Esophagus muscularis mucosa (tissue), 4 donors: Measurements from ENCODE around the gene GLT6D1. TPM values are rescaled to one million over a fixed set of nuclear protein-coding genes. Genes with fewer than 3 reads are reported as not detected.

Experiments used
- DNase-seq: peaks from one replicate; pipeline ENCODE4 v3.0.0-alpha.2; 2017; ENCODE audit errors: extremely low spot score
- H3K27ac ChIP-seq, 4 donors: fragments of 200-600 bp; sonication (generic); replicated peaks in 1 of 4; 1 replicate in 3 of 4; 2 replicates in 1 of 4; pipeline ENCODE4 v1.5.1; 2016 to 2019; ENCODE audit warnings: mild to moderate bottlenecking in 1 of 4
- H3K27me3 ChIP-seq, 4 donors: fragments of 200-600 bp; sonication (generic); one replicate each; pipeline versions ENCODE4 v1.5.1 to v1.6.0; 2016 to 2019
- H3K36me3 ChIP-seq, 4 donors: fragments of 200-600 bp; sonication (generic); one replicate each; pipeline ENCODE4 v1.5.1; 2016 to 2019
- H3K4me1 ChIP-seq, 4 donors: fragments of 200-600 bp; sonication (generic); one replicate each; pipeline ENCODE4 v1.5.1; 2016 to 2019
- H3K4me3 ChIP-seq, 4 donors: fragments of 200-600 bp; sonication (generic); 1 replicate in 2 of 4; 2 replicates in 2 of 4; pipeline ENCODE4 v1.5.1; 2016 to 2019; ENCODE audit warnings: mild to moderate bottlenecking in 4 of 4, moderate library complexity in 1 of 4
- H3K9me3 ChIP-seq, 4 donors: fragments of 200-600 bp; sonication (generic); 1 replicate in 3 of 4; 2 replicates in 1 of 4; pipeline ENCODE4 v1.5.1; 2016 to 2019
- CTCF ChIP-seq, 3 experiments: fragments of 200-600 bp in 2 of 3; fragments of 450-650 bp in 1 of 3; sonication (generic) in 2 of 3; IDR thresholded peaks; one replicate each; pipeline ENCODE4 v1.5.1; 2017 to 2019; ENCODE audit warnings: antibody characterized with exemption in 3 of 3, mild to moderate bottlenecking in 2 of 3, moderate library complexity in 1 of 3
- EP300 ChIP-seq: sonication (generic); formaldehyde crosslinking; IDR thresholded peaks from one replicate; pipeline ENCODE4 v1.6.1; 2017; ENCODE audit warnings: antibody characterized with exemption
- POLR2A ChIP-seq: fragments of 450-650 bp; IDR thresholded peaks from one replicate; pipeline ENCODE4 v1.6.1; 2017; ENCODE audit warnings: antibody characterized with exemption, moderate library complexity, mild to moderate bottlenecking, low read depth
- POLR2AphosphoS5 ChIP-seq, 2 donors: sonication (generic); formaldehyde crosslinking; IDR thresholded peaks; one replicate each; pipeline ENCODE4 v1.6.1; 2017; ENCODE audit warnings: antibody characterized with exemption in 2 of 2
- WGBS: methylation state at CpG from one replicate; pipeline ENCODE4 v1.1.5; 2018; 5-methylcytosine and 5-hydroxymethylcytosine counted together
- intact Hi-C: fragments of 100-400 bp; cut with DNase I; formaldehyde crosslinking; loops from one replicate; pipeline ENCODE4 v1.15.1; 2023
- total RNA-seq, 4 donors: library from RNA; depleted of rRNA; stranded (reverse); fragments of >200 nt; gene quantifications; one replicate each; pipeline versions ENCODE4 v1.1.0 to v1.2.1, GENCODE V29; 2016

Gene GLT6D1
- total RNA-seq, 4 donors from 2014 or later: not detected

GRCh38 chr9:135632841-135633240, 6.5 kb downstream of the GLT6D1 start:
- 87% methylated on average over 10 of the region's 10 CpGs for WGBS
- Histone ChIP-seq H3K36me3 (no peaks in the 10 kb centered on the region), H3K9me3 (peaks cover 0 to 20% (median 9%) of the 10 kb centered on the region in 4 donors), H3K27me3 (peaks cover 0 to 59% (median 0%) of the 10 kb centered on the region in 4 donors), H3K27ac (no peak overlapping the region), H3K4me1 (no peaks in the 10 kb centered on the region), H3K4me3 (no peak overlapping the region)
- peak; percentile 91 for DNase-seq
- TF ChIP-seq POLR2A (no peak), EP300 (no peak), POLR2AphosphoS5 (IDR thresholded peaks at IDR 0.05) (no peak), CTCF (IDR thresholded peaks at IDR 0.05) (no peak)
- intact Hi-C loops: no loop called here

- H3K27me3 ChIP-seq: peaks cover 0 to 29% (median 0%) of the 10 kb centered on the region in 4 donors
- WGBS: 90% methylated on average over 14 of the region's 14 CpGs
- no peaks in the 10 kb centered on the region for H3K36me3 ChIP-seq
- TF ChIP-seq POLR2AphosphoS5 (IDR thresholded peaks at IDR 0.05): no peak
- peaks cover 0 to 31% (median 19%) of the 10 kb centered on the region in 4 donors for H3K9me3 ChIP-seq
- DNase-seq: peak; percentile 75
- intact Hi-C loops: no loop called here
- H3K4me1 ChIP-seq: no peaks in the 10 kb centered on the region
- H3K27ac ChIP-seq: no peak overlapping the region
- no peak overlapping the region for H3K4me3 ChIP-seq
Observed at GRCh38 chr9:135624282-135624681, 15.1 kb downstream of the GLT6D1 start.

- WGBS: 73% methylated on average over 11 of the region's 11 CpGs
- no peak overlapping the region for H3K27ac ChIP-seq
- no peaks in the 10 kb centered on the region for H3K36me3 ChIP-seq
- TF ChIP-seq POLR2AphosphoS5 (IDR thresholded peaks at IDR 0.05): no peak
- TF ChIP-seq POLR2A: no peak
- TF ChIP-seq EP300: no peak
- no peak overlapping the region for H3K4me3 ChIP-seq
- intact Hi-C loops: no loop called here
- peak; percentile 89 for DNase-seq
- H3K4me1 ChIP-seq: no peaks in the 10 kb centered on the region
- H3K9me3 ChIP-seq: peaks cover 0 to 15% (median 7%) of the 10 kb centered on the region in 4 donors
- H3K27me3 ChIP-seq: peaks cover 0 to 47% (median 0%) of the 10 kb centered on the region in 4 donors
Observed at GRCh38 chr9:135622415-135623020, 16.8 kb downstream of the GLT6D1 start.

- H3K27me3 ChIP-seq: peaks cover 0 to 50% (median 0%) of the 10 kb centered on the region in 4 donors
- no peaks in the 10 kb centered on the region for H3K36me3 ChIP-seq
- H3K9me3 ChIP-seq: no peaks in the 10 kb centered on the region
- no peak overlapping the region for H3K4me3 ChIP-seq
- no peak overlapping the region for H3K27ac ChIP-seq
- intact Hi-C loops: no loop called here
- no peaks in the 10 kb centered on the region for H3K4me1 ChIP-seq
- TF ChIP-seq CTCF (IDR thresholded peaks at IDR 0.05) (no peak), EP300 (no peak)
- 59% methylated on average over 7 of the region's 7 CpGs for WGBS
- DNase-seq: no peak
Observed at GRCh38 chr9:135620558-135620957, 18.8 kb downstream of the GLT6D1 start.

GRCh38 chr9:135619599-135619886, 19.8 kb downstream of the GLT6D1 start:
- intact Hi-C loops: no loop called here
- Histone ChIP-seq H3K27ac (no peak overlapping the region), H3K9me3 (no peaks in the 10 kb centered on the region), H3K36me3 (no peaks in the 10 kb centered on the region), H3K27me3 (peaks cover 0 to 60% (median 0%) of the 10 kb centered on the region in 4 donors), H3K4me3 (no peak overlapping the region), H3K4me1 (no peaks in the 10 kb centered on the region)
- TF ChIP-seq EP300: no peak
- TF ChIP-seq CTCF (IDR thresholded peaks at IDR 0.05): no peak
- no peak for TF ChIP-seq POLR2AphosphoS5 (IDR thresholded peaks at IDR 0.05)
- no peak for TF ChIP-seq POLR2A
- 74% methylated on average over 9 of the region's 10 CpGs for WGBS
- DNase-seq: no peak
